Subcutaneous adipose tissue (tissue), 4 donors: ENCODE measurements around the gene ERCC4. TPM values are rescaled to one million over a fixed set of nuclear protein-coding genes. Genes with fewer than 3 reads are reported as not detected.

Experiments used
- CTCF ChIP-seq: fragments of 450-650 bp; IDR thresholded peaks from one replicate; pipeline ENCODE4 v1.5.1; 2016; ENCODE audit warnings: low read depth, mild to moderate bottlenecking, control low read depth, antibody characterized with exemption, moderate library complexity
- total RNA-seq, 4 donors: library from RNA; depleted of rRNA; stranded (reverse); fragments of >200 nt; gene quantifications; one replicate each; pipeline ENCODE4 v1.1.0, GENCODE V29; 2016

ERCC4 gene
- total RNA-seq, 4 donors from 2014 or later, result 4.6 to 10.8 (median 8.5) TPM

- no peak for TF ChIP-seq CTCF
Measured at GRCh38 chr16:13961099-13961811, 41.3 kb downstream of the ERCC4 start.

- no peak for TF ChIP-seq CTCF
Measured at GRCh38 chr16:13962232-13962631, 42.3 kb downstream of the ERCC4 start.

DNA sequence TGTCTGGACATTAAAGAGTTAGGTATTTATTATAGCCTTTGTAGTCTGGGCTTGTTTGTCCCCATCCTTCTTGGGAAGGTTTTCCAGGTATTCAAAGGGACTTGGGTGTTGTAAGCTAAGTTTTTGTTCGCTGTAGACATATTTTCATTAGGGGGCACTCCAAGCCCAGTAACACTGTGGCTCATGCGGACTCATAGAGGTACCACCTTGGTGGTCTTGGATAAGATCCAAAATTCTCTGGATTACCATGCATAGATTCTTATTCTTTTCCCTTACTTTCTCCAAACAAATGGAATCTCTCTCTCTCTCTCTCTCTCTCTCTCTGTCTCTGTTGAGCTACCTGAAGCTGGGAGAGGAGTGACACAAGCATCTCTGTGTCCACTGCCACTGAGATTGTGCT lies 48.9 kb downstream of the ERCC4 start:
- TF ChIP-seq CTCF, result no peak

DNA sequence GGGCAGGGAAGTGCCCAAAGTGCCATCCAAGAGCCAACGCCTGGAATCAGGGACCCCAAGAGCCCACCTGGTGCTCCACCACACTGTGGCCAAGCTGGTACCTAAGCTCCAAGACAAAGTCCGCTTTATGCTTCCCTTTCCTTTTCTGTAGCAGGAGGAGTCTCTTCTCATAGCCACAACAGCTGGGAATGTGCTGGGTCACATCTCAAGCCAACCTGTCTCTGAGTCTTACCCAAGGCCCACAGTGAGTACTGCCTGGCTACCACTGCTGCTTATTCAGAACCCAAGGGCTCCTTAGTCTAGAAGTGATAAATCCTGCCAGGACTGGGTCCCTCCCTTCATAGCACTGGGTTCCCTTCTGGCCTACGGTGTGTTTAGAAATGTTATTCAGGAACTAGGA lies 49.8 kb downstream of the ERCC4 start:
- TF ChIP-seq CTCF, result no peak

- no peak for TF ChIP-seq CTCF
Measured at GRCh38 chr16:13970708-13971422, 50.9 kb downstream of the ERCC4 start.

DNA sequence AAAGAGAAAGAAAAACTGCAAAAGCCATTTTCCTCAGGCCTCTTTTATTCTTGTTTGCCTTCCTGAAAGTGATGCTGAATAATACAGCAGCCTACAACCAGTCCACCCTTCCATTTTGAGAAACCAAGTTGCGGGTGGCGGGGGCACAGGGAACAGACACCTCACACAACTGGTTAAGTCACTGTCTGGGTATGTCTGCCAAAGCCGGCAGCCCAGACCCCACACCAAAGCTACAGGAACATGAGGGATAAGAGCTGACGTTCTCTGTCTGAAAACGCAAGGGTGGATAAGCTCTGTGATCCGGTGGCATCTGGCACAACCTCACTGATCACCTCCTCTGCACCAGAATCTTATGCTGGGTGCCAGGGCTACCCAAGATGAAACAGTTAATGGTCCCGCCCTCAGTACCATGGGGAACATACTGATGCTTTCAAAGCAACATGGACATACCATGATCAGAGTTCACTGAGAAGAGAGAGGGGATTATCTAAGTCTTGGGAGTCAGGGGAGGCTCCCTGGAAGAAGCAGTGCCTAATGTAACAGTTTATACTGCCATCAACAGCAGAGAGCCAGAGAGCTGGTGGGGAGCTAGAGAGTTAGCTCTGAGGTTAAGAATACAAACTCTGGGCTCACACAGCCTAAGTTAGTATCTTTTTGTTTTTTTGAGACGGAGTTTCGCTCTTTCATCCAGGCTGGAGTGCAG lies 53.5 kb downstream of the ERCC4 start:
- TF ChIP-seq CTCF, result no peak

DNA sequence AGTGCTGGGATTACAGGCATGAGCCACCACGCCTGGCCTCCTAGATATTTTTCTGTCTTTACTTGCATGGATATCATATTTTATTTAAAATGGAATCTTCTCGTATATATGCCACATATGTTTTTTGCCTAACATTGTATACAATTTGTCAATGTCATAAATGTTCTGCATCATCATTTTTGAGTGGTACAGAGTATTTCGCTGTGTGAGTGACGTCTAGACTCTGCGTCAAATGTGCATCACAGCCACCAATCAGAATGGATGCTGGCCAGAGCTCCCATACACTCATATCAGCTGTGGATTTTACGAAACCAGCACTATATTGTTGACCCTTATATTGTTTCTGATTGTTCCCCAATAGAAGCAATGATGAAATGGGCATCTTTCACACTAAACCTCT lies 57.2 kb downstream of the ERCC4 start:
- no peak for TF ChIP-seq CTCF
